Peyer's patch (tissue), 4 donors: ENCODE measurements around the gene APOBEC4.

Experiments
- POLR2A ChIP-seq, 2 donors: fragments of 450-650 bp; IDR thresholded peaks; one replicate each; pipeline ENCODE4 v1.5.1; 2017; ENCODE audit warnings: antibody characterized with exemption in 2 of 2, mild to moderate bottlenecking in 2 of 2, moderate library complexity in 2 of 2
- TF ChIP-seq, protein P1 (sequence below), 6 experiments: fragments of 450-650 bp in 4 of 6; fragments of 200-600 bp in 2 of 6; sonication (generic) in 1 of 6; IDR thresholded peaks; one replicate each; pipeline ENCODE4 v1.5.1; 2017 to 2019; ENCODE audit warnings: antibody characterized with exemption in 6 of 6, mild to moderate bottlenecking in 3 of 6, moderate library complexity in 1 of 6

DNA sequence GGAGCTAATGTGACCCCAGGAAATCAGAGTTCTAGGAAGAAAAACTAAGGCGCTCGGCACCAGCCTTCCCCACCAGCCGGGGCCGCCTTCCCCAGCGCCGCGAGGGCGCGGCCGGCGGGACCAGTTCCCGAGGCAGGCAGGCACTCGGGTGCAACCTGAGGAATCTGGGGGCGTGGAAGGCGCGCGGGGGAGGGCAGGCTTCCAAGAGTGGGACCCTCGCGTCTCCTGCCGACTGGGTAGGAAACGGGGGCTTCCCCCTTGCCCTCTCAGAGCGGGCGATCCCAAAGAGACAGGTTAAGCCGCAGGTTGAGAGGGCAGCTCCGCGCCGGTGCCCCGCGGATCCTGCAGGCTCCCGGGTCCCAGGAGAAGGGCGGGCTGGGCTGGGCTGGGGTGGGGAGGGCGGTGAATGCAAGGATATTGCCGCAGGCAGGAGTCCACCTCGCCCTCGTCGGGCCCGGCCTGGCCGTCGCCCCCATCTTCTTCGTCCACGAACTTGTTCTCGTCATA is 18.0 kb downstream of the APOBEC4 start:
- TF ChIP-seq, protein P1, sequence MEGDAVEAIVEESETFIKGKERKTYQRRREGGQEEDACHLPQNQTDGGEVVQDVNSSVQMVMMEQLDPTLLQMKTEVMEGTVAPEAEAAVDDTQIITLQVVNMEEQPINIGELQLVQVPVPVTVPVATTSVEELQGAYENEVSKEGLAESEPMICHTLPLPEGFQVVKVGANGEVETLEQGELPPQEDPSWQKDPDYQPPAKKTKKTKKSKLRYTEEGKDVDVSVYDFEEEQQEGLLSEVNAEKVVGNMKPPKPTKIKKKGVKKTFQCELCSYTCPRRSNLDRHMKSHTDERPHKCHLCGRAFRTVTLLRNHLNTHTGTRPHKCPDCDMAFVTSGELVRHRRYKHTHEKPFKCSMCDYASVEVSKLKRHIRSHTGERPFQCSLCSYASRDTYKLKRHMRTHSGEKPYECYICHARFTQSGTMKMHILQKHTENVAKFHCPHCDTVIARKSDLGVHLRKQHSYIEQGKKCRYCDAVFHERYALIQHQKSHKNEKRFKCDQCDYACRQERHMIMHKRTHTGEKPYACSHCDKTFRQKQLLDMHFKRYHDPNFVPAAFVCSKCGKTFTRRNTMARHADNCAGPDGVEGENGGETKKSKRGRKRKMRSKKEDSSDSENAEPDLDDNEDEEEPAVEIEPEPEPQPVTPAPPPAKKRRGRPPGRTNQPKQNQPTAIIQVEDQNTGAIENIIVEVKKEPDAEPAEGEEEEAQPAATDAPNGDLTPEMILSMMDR (IDR thresholded peaks at IDR 0.05): no peak
- TF ChIP-seq POLR2A (IDR thresholded peaks at IDR 0.05): no peak
